NB4 (cell line): Measurements from ENCODE around the gene KATNA1.

Experiments used
- MYC ChIP-seq: IDR thresholded peaks from 2 replicates; pipeline ENCODE4 v1.6.1; 2011; ENCODE audit warnings: low read depth, low read length
- POLR2A ChIP-seq: IDR thresholded peaks from 2 replicates; pipeline ENCODE4 v1.6.1; 2011; ENCODE audit warnings: mild to moderate bottlenecking; ENCODE audit not compliant: insufficient read length; ENCODE audit errors: extremely low read depth
- TF ChIP-seq, protein P1 (sequence below): IDR thresholded peaks from 2 replicates; pipeline ENCODE4 v1.6.1; 2011; ENCODE audit warnings: low read depth, low read length
- TF ChIP-seq, protein P2 (sequence below): IDR thresholded peaks from one replicate; pipeline ENCODE4 v1.5.1; 2012; ENCODE audit warnings: low read depth, low read length

DNA sequence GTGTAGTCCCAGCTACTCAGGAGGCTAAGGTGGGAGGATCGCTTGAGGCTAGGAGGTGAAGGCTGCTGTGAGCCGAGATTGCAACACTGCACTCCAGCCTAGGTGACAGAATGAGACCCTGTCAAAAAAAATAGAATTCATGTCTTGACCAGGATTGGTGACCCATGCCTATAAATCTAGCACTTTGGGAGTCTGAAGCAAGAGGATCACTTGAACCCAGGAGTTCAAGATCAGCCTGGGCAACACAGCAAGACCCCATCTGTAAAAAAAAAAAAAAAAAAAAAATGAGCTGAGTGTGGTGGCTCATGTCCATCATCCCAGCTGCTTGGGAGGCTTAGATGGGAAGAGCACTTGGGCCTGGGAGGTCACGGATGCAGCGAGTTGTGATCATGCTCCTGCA lies 48.0 kb downstream of the KATNA1 start:
- TF ChIP-seq POLR2A (no peak), MYC (no peak)
- TF ChIP-seq, protein P1, sequence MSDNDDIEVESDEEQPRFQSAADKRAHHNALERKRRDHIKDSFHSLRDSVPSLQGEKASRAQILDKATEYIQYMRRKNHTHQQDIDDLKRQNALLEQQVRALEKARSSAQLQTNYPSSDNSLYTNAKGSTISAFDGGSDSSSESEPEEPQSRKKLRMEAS: no peak
- TF ChIP-seq, protein P2, sequence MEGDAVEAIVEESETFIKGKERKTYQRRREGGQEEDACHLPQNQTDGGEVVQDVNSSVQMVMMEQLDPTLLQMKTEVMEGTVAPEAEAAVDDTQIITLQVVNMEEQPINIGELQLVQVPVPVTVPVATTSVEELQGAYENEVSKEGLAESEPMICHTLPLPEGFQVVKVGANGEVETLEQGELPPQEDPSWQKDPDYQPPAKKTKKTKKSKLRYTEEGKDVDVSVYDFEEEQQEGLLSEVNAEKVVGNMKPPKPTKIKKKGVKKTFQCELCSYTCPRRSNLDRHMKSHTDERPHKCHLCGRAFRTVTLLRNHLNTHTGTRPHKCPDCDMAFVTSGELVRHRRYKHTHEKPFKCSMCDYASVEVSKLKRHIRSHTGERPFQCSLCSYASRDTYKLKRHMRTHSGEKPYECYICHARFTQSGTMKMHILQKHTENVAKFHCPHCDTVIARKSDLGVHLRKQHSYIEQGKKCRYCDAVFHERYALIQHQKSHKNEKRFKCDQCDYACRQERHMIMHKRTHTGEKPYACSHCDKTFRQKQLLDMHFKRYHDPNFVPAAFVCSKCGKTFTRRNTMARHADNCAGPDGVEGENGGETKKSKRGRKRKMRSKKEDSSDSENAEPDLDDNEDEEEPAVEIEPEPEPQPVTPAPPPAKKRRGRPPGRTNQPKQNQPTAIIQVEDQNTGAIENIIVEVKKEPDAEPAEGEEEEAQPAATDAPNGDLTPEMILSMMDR: no peak
